Fibroblast of mammary gland (primary cell): ENCODE data around the gene ITIH4.

Source experiments
- DNase-seq: peaks from one replicate; pipeline ENCODE4 v3.0.0-alpha.2; 2010; ENCODE audit warnings: low read depth
- H3K4me3 ChIP-seq: 2 replicates; pipeline ENCODE4 v1.5.1; 2011; ENCODE audit warnings: low read depth, mild to moderate bottlenecking, low read length, moderate library complexity; ENCODE audit not compliant: control insufficient read depth
- TF ChIP-seq, protein P1 (sequence below): conservative IDR thresholded peaks from 2 replicates; pipeline ENCODE4 v1.5.1; 2011; ENCODE audit warnings: low read depth, low read length, inconsistent platforms; ENCODE audit not compliant: control insufficient read depth, insufficient read depth

Gene ITIH4

GRCh38 chr3:52784021-52784621, 46.4 kb downstream of the ITIH4 start:
- no peak for DNase-seq
- TF ChIP-seq, protein P1, sequence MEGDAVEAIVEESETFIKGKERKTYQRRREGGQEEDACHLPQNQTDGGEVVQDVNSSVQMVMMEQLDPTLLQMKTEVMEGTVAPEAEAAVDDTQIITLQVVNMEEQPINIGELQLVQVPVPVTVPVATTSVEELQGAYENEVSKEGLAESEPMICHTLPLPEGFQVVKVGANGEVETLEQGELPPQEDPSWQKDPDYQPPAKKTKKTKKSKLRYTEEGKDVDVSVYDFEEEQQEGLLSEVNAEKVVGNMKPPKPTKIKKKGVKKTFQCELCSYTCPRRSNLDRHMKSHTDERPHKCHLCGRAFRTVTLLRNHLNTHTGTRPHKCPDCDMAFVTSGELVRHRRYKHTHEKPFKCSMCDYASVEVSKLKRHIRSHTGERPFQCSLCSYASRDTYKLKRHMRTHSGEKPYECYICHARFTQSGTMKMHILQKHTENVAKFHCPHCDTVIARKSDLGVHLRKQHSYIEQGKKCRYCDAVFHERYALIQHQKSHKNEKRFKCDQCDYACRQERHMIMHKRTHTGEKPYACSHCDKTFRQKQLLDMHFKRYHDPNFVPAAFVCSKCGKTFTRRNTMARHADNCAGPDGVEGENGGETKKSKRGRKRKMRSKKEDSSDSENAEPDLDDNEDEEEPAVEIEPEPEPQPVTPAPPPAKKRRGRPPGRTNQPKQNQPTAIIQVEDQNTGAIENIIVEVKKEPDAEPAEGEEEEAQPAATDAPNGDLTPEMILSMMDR, result no peak
- no peak overlapping the region for H3K4me3 ChIP-seq

GRCh38 chr3:52783211-52783555, 47.3 kb downstream of the ITIH4 start:
- TF ChIP-seq, protein P1, result no peak
- H3K4me3 ChIP-seq, result no peak overlapping the region

GRCh38 chr3:52782412-52783210, 47.9 kb downstream of the ITIH4 start:
- no peak for DNase-seq
- H3K4me3 ChIP-seq, result no peak overlapping the region
- TF ChIP-seq, protein P1, result no peak

More at GRCh38 chr3:52783211-52783555, 47.3 kb downstream of the ITIH4 start:
- DNase-seq, result no peak

DNA sequence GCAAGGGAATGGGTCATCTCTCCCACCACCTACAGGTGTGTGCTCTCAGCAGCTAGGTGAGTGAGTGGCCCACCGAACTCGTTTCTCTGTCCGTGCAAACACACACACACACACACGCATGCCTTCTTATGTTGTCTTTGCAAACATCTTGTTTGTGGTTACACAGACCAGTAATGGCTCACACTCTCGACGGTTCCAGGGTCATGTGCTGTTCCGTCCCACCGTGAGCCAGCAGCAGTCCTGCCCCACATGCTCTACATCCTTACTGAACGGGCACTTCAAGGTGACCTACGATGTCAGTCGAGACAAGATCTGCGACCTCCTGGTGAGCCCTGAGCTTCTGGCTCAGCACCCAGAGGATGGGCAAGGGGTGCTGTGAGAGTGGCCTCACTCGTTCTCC, 48.7 kb downstream of the ITIH4 start:
- TF ChIP-seq, protein P1, result no peak
- H3K4me3 ChIP-seq, result no peak overlapping the region
- no peak for DNase-seq

- no peak for DNase-seq
- H3K4me3 ChIP-seq, result no peak overlapping the region
- TF ChIP-seq, protein P1, result no peak
These were observed 50.5 kb downstream of the ITIH4 start for GRCh38 chr3:52779837-52780585.

DNA sequence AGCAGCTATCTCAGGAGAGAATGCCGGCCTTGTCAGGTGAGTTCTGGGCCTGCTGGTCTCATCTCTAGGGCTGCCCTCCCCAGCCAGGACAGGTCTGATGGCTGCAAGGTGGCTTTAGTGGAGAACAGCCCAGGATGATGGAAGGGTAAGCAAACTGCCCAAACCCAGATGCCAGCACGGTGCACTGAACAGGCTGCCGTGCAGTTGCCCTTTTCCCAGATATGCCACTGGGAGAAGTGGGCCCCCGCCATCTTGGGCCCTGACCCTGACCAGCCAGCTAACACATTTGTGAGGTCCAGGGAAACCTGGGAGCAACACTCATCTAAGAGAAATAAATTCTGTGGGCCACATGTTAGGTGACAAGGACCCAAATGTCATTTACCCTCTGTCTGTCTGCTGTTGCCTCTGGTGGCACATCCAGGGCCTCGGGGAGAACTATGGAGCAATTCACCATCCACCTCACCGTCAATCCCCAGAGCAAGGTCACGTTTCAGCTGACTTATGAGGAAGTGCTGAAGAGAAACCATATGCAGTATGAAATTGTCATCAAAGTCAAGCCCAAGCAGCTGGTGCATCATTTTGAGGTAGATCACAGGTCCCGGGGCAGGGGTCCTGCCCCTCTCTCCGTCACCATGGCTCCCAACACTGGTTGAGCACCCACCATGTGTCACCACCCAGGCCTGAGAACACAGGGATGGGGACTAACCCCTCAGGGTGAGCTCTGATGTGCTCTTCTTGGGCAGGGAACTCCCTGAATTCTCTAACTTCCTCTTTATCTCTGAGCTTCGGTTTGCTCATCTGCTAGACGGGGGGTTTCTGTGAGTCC, 51.2 kb downstream of the ITIH4 start:
- TF ChIP-seq, protein P1, result no peak
- no peak for DNase-seq
- H3K4me3 ChIP-seq, result no peak overlapping the region
